KOPT-K1 (cell line): Measurements from ENCODE around the gene ICAM5.

Source experiments
- H3K27ac ChIP-seq: fragments of 200-600 bp; sonication (generic); 2 replicates; pipeline ENCODE4 v1.5.1; 2016; ENCODE audit warnings: antibody characterized with exemption, mild to moderate bottlenecking, low read depth, low read length; ENCODE audit not compliant: poor library complexity, severe bottlenecking
- H3K36me3 ChIP-seq: fragments of 200-600 bp; sonication (generic); 2 replicates; pipeline ENCODE4 v1.5.1; 2017; ENCODE audit warnings: antibody characterized with exemption, mild to moderate bottlenecking, low read length, moderate library complexity; ENCODE audit not compliant: insufficient read depth
- H3K9me3 ChIP-seq: fragments of 200-600 bp; sonication (generic); 2 replicates; pipeline ENCODE4 v1.5.1; 2017; ENCODE audit warnings: antibody characterized with exemption, low read length, mild to moderate bottlenecking; ENCODE audit not compliant: insufficient read depth, poor library complexity, severe bottlenecking

Gene ICAM5

GRCh38 chr19:10292789-10293636, 3.3 kb downstream of the ICAM5 start:
- Histone ChIP-seq H3K9me3 (peaks cover 51% of the 10 kb centered on the region), H3K36me3 (no peaks in the 10 kb centered on the region)

DNA sequence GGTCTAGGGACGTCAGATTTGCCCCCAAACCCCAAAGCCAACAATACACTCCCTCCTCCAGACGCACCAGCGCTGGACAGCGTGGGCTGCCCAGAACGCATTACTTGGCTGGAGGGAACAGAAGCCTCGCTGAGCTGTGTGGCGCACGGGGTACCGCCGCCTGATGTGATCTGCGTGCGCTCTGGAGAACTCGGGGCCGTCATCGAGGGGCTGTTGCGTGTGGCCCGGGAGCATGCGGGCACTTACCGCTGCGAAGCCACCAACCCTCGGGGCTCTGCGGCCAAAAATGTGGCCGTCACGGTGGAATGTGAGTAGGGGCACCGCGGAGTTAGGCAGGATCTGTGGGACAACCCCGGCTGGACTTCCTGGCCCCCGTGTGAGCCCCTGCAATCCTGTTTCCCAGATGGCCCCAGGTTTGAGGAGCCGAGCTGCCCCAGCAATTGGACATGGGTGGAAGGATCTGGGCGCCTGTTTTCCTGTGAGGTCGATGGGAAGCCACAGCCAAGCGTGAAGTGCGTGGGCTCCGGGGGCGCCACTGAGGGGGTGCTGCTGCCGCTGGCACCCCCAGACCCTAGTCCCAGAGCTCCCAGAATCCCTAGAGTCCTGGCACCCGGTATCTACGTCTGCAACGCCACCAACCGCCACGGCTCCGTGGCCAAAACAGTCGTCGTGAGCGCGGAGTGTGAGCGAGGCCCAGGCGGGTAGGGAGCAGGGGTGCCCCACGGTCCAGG, 4.0 kb downstream of the ICAM5 start:
- no peaks in the 10 kb centered on the region for H3K36me3 ChIP-seq
- H3K27ac ChIP-seq, result no peak overlapping the region
- H3K9me3 ChIP-seq, result peaks cover 45% of the 10 kb centered on the region

More at GRCh38 chr19:10292789-10293636, 3.3 kb downstream of the ICAM5 start:
- no peak overlapping the region for H3K27ac ChIP-seq

DNA sequence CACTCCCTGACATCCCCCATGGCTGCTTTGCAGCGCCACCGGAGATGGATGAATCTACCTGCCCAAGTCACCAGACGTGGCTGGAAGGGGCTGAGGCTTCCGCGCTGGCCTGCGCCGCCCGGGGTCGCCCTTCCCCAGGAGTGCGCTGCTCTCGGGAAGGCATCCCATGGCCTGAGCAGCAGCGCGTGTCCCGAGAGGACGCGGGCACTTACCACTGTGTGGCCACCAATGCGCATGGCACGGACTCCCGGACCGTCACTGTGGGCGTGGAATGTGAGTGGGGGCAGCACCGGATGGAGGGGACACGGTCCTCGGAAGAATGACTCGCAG, 4.6 kb downstream of the ICAM5 start:
- Histone ChIP-seq H3K36me3 (no peaks in the 10 kb centered on the region), H3K27ac (no peak overlapping the region), H3K9me3 (peaks cover 40% of the 10 kb centered on the region)

GRCh38 chr19:10295305-10295846, 5.6 kb downstream of the ICAM5 start:
- Histone ChIP-seq H3K36me3 (no peaks in the 10 kb centered on the region), H3K9me3 (peaks cover 33% of the 10 kb centered on the region), H3K27ac (no peak overlapping the region)

DNA sequence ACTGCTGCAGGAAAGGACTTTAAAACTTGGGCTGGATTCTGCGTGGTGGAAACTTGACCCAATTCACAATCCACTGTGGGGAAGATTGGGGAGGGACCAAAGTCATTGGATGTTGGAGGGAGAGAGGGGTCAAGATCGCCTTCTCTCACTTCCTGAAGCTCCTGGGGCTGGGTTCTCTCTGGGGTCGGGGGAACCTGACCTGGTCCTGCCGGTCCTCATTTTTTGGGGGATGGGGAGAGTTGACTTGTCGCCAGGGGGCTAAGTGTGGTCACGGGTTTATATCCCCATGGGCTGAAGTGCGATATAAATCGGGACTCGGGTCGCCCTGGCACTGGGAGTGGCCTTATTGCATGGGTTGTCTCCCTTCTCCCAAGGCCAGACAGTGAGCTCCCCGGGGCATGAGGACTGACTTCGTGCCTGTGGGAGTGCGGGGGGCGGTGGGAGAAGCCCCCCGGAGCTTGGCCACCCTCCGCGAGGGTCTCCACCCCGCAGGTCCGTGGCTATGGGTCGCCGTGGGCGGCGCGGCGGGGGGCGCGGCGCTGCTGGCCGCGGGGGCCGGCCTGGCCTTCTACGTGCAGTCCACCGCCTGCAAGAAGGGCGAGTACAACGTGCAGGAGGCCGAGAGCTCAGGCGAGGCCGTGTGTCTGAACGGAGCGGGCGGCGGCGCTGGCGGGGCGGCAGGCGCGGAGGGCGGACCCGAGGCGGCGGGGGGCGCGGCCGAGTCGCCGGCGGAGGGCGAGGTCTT, 6.3 kb downstream of the ICAM5 start:
- Histone ChIP-seq H3K36me3 (no peaks in the 10 kb centered on the region), H3K9me3 (peaks cover 27% of the 10 kb centered on the region), H3K27ac (no peak overlapping the region)

DNA sequence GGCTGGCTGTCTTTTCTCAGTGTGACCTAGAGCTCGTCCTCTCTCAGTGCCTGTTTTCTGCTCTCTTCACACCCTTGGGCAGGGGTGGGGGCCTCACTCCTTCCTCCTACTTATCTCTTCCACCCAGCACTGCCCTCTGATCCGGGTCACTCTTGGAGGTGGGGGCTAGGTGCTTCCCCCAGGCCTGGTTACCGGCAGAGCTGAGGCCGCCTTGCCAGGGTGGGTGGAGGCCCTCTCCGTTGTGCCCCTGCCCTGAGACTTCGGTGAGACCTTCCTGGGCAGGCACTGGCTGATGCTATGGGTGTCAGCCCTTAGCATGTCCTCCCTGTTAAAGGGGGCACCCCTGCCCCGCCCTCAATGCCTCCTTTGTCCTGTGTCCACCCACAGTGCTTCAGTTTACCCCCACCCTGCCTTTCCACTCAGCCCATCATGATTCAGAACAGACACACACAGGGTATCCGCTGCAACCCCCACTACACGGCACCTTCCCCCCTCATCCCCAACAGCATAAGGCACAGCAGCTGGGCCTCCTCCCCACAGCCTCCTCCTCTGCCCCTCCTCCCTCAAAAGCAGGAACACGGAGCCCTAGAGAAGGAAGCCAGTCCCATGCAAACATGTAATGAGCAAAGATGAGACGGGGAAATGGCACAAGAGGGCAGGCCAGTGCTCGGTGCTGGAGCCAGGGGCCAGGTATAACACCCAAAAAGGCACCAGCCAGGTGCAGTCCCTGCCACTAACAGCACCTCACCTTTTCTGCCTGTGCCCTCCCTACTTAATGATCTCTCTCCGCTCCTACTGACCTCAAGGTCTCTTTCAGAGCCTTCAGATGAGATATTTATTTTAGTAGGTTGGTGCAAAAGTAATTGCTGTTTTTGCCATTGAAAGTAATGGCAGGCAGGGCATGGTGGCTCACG, 10.1 kb downstream of the ICAM5 start:
- Histone ChIP-seq H3K9me3 (no peaks in the 10 kb centered on the region), H3K36me3 (peaks cover 3% of the 10 kb centered on the region; the same call in 1 of the 2 replicates), H3K27ac (no peak overlapping the region)

DNA sequence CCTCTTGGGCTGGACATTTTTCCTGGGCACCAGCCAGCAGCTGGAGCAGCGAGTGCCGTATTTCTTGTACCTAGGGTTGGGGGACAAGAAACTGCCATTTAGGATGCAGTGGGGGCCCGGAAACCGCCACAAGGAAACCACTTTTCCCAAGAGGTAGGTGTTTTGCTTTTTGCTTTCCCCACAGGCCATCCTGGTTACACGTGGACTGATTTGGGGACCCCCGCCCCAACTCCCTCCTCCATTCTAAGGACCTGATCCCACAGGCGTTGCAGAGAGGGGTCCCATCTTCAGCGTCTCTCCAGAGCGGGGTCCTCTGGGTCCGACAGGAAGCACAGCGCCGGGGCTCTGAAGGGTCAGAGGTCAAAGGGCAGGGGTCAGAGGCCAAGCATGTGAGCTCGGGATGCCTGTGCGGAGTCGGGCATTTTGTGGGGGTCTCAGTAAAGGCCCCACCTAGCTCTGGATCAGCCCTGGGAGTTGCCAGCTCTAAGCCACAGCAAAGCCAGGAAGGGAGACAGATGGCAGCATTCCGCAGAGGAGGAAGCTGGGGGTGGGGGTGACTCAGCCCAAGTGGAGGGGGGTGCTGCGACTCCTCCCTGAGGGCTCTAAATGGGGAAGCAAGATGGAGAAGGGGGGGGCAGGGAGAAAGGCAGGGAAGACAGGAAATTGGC, 15.5 kb downstream of the ICAM5 start:
- no peaks in the 10 kb centered on the region for H3K9me3 ChIP-seq
- peaks cover 27% of the 10 kb centered on the region; the same call in 1 of the 2 replicates for H3K36me3 ChIP-seq
- no peak overlapping the region for H3K27ac ChIP-seq

- Histone ChIP-seq H3K27ac (no peak overlapping the region), H3K9me3 (no peaks in the 10 kb centered on the region), H3K36me3 (peaks cover 36% of the 10 kb centered on the region; the same call in 1 of the 2 replicates)
These were observed 16.6 kb downstream of the ICAM5 start for GRCh38 chr19:10306327-10306726.

DNA sequence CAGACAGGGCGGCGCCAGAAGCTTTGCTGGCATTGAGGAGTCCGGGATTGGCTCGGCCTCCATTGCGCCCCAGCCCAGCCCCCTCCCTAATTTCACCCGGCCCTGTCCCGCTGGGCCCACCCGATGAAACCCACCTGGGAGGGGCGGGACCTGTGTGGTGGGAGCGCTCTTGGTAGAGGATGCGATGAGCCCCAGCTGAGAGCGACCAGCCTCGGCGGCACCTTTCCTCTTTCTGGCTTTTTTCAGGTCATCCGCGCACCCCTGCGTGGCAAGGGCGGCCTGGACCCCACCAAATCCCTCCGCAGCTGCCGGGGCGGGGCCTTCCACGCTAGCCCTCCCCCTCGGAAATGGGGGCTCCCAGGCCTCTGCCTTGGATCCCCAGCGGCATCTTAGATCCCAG, 19.7 kb downstream of the ICAM5 start, which contains the start of gene ZGLP1:
Gene ZGLP1, minus strand, starts transcription at position 393 of the 400 bp plus-strand sequence.
- H3K36me3 ChIP-seq, result peaks cover 36% of the 10 kb centered on the region; the same call in 1 of the 2 replicates
- no peak within 1 kb of the TSS for H3K27ac ChIP-seq
- H3K9me3 ChIP-seq, result no peaks in the 10 kb centered on the region

DNA sequence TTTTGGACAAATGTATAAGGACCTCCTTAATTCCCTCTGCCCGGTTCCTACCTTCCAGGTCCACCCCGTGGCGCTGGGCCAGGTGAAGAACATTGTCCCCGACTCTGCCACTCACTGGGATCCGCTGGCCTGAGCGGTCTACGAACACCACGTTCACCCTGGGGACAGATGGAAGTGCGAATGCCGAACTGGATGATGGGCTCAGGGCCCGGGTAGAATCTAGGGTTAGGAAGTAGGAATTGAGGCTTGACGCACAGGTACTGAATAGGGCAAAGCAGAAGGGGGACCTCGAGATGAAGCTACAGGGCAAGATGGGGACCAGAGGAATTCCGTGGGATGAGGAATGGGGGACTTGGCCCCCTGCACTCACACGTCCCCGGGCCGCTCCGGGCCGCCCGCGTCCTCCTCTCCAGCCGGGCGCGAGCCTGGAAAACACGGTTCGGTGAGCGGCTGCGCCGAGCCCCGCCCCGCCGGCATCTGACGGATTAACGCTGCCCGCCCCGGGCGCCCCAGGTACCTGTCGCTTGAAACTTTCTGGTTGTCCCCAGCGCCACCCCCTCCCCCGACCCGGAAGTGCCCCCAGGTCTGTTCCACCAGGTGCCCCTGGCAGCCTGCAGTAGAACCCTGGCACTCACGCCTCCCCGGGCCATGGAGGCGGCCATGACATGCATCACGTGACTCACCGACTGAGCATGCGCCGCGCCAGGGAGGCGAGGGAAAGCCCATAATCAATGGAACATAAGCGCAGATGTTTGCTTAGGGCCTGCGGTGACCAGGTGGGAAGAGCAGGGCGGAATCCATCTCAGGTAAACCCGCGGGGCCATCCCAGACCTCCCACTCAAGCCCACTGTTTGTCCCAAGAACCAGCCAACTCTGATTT, 25.8 kb downstream of the ICAM5 start, which contains the start of gene FDX2:
Gene FDX2, minus strand, starts transcription at position 681 of the 880 bp plus-strand sequence. Its CDS starts 19 bp downstream, at position 662.
- H3K36me3 ChIP-seq, result peaks cover 53% of the 10 kb centered on the region

DNA sequence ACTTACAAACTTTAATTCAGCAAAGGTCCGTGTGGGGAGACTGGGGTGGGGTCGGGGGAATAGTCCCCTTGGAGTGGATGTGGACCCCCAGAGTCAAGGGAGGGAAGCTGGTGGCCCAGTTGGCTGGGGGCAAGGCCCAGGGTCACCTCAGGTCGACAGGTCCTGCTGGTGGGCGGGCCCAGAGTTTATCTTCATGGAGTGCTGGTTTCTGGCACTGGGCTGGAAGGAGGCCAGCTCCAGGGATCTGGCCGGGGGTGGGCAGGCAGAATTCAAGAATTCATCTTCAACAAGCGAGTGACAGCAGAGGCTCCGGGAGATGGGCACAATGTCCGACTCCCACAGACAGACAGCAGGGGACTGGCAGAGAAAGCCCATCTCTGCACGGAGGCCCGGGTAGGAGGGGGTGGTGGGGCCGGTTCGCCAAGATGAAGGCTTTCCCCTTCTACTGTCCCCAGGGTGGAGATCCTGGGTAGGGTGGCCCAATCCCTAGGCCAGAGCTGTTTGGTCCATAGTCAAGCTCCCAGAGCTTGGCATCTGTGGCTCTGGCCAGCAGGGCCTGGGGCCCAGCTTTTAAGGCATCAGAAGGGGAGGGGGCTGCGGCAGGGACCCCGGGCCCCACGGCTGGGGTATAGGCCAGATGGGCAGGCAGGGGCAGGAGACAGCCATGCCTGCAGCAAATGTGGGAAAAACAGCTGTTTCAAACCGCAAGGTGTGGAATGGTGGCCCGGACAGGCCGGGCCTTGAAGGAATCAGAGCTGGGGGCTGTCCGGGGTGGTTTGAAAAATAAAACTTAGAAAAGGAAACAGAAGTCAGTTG, 26.7 kb downstream of the ICAM5 start:
- peak overlapping the region; percentile 51 for H3K27ac ChIP-seq

More for the DNA sequence above, 25.8 kb downstream of the ICAM5 start, which contains the start of gene FDX2:
- no peaks in the 10 kb centered on the region for H3K9me3 ChIP-seq
- peak within 1 kb of the TSS; percentile 51 for H3K27ac ChIP-seq

More for the DNA sequence above, 26.7 kb downstream of the ICAM5 start:
- H3K9me3 ChIP-seq, result no peaks in the 10 kb centered on the region
- H3K36me3 ChIP-seq, result peaks cover 56% of the 10 kb centered on the region
